Fibroblast of the conjunctiva (primary cell): Measurements from ENCODE around the gene DACH1.

Source experiments
- DNase-seq: peaks from one replicate; pipeline ENCODE4 v3.0.0-alpha.2; 2010; ENCODE audit warnings: low read depth

DACH1 gene

DNA sequence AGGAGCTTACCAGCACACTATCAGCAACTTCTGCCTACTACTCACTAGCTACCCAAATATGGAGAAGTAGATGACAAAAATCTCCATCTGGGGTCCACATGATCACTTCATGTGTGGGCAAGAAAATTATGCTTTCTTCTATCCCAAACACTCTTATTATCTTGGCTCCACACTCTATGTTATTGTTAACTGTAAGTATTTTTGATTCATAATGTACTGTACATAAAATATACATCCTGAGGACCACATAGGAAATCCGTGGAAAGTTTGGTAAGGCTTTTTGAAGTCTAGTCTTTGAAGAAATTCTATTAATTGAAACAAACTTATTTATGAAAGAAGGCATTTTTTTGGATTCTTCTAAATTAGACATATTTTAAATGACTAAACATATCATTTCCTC lies 378.8 kb downstream of the DACH1 start:
- DNase-seq, result no peak

DNA sequence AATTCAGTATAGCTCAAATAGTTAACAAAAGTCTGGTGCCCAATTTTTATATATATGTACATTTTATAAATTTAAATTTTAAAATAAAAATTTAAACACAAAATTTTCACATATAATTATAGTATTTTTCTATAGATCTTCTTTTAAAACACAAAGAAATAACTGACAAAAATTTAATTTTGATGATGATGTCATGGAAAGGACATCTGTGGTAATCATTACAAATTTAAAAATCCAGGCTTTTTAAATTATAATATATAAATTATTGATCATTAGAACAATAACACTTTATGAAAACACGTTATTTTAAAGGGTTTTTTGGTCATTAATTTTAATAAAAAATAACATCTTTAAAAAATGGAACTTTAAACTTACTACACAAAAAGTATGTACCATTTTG lies 381.1 kb downstream of the DACH1 start:
- no peak for DNase-seq

DNA sequence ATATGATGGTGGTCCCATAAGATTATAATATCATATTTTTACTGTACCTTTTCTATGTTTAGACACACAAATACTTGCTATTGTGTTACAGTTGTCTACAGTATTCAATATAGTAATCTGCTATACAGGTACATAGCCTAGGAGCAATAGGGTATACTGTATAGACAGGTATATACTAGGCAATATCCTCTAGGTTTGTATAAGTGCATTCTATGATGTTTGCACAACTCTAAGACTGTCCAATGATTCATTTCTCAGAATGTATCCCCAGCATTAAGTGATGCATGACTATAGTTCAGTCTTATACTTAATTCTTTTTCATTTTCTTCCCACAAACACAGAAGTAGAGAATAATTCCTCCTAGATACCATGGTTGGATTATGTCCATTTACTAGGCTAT lies 383.3 kb downstream of the DACH1 start:
- no peak for DNase-seq

DNA sequence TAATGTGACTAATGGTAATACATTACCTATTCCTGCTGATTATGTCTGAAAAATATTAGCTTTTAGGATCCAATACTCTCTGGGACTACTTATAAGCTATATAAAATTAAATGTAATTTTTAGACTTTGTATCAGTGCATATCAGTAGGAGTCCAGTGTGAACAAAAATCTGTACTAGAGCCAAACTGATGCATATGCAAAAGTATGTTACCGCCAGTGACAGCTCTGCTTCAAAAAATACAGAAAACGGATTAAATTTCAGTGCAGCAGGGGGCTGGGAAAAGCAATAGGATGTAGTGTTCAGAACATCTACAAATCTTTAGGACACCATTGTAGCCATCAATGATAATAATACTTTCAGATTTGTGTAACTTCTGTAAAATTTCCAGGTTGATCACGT lies 385.5 kb downstream of the DACH1 start:
- DNase-seq, result no peak

DNA sequence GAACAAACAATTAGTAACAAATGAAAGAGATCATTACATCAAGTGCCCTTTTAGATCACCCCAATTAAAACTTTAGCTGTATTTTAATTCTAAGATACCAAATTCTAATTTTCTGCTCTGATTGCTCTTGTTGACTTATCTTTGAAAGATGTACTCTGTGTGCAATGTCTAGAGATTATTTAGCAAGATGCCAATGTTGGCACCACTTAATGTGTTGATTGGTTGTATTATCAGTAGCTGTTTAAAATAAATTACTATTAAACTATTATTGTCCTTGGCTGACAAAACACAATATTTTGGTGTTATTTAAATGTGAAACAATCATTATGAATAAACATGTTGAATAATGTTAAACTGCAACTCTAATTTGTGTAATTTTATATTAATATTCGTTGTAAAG lies 386.0 kb downstream of the DACH1 start:
- no peak for DNase-seq

DNA sequence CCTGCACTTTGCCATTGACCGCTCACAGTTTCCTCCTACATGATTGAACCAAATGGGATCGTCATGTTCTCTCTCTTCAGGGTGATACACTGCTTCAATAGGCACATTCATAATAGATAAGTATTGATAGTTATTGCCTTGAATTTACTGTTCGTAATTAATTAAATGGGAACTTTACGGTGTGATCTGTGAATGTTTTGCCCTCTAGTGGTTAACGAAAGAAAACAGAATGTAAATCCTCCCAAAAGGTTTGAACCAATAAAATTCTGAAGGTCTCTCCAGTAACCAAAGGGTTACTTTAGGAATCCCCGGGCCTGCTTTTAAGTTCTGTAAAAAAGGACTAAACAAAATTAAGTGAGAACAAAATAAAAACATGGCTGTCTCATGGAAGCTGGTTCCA lies 389.3 kb downstream of the DACH1 start:
- no peak for DNase-seq

DNA sequence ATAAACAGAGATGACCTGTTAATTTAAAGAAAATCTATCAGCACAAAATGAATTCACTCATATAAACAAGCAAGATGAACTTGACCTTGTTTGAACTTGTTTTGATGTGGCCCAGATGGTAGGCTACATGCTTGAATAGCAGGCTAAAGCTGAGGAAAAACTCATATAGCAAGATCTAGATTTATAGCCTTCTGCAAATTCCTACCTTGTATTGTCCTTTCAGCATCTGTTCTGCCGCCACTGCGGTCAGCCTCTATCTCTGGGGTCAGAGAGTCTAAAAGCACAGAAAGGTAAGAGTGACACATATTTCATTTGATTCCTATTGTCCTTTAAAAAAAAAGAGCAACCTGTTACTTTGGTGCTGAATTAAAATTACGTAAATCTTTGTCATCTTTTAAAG lies 392.1 kb downstream of the DACH1 start:
- no peak for DNase-seq

DNA sequence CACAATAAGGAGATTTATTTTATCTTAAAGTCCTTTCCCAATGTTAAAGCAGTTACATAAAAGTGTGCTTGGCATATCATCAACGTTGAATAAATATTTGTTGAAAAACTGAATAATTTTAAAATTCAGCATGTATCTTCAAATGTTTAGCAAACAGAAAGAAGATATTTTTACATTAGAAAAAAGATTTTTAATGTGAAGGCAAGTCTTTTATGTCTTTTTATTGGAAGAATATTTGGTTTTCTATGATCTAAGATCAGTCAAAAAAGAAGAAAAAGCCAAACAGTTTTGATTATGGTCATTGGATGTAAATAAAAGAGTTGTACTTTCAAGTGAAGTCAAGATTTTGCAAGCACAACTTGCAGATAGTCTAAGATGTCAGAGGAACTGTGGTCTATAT lies 397.4 kb downstream of the DACH1 start:
- DNase-seq, result no peak

DNA sequence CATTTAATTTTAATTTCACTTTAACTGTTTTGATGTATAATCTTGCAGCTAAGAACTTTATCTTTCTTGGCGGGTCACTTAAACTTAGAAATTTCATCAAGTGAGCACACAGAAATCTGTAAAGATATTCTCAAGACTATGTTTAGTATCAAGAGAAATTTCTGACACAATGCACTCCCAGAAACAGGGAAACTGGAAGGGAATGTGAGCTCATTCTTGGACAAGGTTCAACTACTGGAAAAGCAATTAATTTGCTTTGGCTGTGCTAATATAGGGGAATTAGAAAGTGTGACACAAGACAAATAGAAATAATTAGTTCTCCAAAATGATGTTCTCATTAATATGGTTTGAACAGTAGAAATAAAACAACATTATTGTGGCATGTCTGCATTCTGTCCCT lies 402.3 kb downstream of the DACH1 start:
- DNase-seq, result no peak

DNA sequence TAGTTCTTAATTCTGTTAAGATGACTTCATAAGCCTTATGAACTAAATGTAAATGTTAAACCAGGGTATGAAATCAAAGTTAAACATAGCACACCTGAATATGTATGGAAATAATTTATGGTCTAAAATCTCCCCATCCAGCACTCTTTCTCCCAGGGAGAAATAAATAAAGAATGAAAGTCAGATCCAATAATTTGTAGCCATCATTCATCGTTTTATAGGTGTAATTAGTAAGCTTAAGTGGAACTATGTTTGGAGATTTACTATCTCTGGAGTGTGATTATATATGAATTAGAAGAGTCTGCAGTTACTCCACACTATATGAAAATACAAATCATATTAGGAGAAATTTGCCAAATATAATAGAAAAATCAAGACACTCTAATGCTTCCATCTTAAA lies 405.1 kb downstream of the DACH1 start:
- no peak for DNase-seq

DNA sequence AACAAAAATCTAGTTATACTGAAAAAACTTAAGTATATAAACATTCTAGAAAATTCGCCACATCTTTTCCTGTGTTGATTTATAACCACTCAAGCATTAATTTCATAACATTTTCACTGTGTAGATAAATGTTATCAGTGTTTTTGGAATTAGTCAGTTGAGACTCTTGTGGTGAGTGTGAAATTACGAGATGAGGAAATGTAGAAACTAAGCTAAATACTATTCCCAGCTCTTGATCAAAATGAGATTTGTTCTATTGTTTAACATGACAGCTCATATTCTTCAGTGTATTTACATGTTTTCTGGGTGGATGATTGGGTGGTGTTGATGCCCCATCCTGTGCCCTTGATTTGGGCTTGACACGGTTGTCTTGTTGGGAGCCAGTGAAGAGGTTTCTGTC lies 406.8 kb downstream of the DACH1 start:
- DNase-seq, result no peak

DNA sequence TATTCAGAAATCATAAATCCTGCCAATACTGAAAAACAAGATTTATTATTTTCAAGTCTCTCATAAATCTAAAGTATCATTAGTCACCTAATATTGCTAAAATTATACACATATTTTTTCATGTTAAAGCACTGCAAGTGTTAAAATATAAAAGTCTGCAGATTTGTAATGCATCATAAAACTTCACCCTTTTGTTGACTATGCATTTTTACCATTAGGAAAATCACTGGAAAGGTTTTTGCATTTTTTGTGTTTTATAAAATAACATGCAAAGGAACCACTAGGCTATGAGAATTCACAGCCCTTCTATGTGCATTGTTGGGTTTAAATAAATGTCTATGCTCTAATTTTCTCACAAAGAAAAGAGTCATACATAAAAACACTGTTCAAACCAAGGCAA lies 407.3 kb downstream of the DACH1 start:
- DNase-seq, result no peak

DNA sequence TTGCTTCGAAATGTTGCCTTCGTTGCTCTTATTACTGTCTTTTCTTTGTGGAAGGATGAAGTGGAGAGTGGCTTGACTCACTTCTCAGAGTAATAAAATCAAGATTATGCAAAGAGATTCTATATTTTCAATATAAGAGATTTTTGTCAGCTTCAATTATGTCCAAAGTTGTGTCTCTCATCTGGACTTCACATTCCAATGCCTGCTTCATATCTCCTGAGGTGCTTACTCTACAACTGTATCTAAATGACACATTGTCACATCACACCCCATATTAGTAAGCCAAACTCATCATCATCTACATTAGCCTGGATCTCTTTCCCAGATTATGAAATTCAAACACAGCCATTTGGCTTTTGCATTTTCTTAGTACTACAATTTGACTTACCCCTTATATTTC lies 409.4 kb downstream of the DACH1 start:
- DNase-seq, result no peak

DNA sequence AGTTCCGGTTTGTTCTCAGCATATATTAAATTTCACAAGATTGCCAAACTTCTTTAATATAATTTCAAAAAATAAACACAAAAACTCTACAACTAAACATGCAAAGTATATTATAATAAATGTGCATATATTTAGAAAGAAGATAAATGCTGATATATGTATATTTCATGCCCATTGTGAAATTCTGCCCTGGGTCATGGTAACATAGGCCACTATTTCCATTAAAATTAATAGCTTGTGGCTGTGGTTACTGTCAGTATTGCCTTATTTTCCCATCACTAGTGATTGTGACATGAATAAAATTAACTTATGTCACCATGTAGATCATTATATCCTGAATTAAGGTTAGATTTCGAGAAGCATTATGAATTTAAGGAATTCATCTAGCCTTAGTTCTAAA lies 410.9 kb downstream of the DACH1 start:
- no peak for DNase-seq

DNA sequence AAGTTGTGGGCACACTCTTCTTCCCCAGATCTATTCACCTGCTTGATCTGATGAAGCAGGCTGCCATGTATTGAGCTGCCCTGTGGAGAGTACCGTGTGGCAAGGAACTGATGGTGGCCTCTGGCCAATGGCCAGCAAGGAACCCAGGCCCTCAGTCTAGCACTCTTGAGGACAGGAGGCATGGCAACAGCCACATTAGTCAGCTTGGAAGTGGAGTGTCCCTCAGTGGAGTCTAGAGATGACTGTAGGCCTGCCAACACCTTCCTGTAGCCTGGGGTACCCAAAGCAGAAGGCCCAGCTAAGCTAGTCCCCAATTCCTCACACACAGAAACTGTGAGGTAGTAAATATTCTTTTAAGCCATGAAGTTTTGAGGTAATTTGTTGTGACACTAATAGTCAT lies 412.5 kb downstream of the DACH1 start:
- DNase-seq, result no peak

DNA sequence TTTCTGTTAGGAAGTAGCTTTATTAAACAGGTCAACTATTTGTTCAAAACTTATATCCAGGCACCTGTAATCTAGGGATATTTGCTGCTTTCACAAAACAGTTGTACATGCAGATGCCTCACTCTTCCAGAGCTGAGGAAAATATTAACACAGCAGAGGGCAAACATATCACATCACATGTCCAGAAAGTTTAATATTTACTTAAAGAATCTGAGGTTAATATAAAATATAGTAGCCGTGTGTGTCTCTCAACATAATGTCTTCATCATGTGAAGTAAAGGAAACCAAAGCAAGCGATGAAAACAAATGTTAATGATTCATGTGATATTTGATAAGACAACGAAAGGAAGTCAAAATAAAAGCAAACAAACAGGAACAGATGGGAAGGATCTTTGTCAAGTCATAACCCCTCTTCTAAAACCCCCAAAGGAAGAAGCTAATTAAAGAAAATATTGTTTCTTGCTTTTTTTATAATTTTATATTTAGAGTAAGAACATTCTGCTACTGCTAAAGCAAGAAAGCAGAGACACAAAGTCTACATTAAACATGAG lies 418.8 kb downstream of the DACH1 start:
- DNase-seq, result no peak

DNA sequence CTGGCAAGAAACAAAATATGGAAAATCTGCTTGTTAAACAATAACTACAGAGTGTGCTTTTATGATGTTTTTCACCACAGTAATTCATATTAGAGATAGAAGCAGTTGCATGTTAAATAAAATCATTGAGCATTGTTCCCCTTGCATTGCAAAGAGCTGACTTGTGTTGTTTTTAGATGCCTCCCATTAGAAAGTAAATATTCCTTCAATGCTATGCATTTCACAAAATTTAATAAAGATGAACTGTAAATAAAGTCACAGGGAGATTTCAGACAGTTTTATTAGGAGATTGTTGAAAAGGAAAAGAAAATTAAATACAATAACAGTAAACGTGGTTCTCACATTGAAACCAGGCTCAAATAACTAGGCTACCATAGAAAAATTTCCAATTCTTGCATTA lies 429.3 kb downstream of the DACH1 start:
- DNase-seq, result no peak

DNA sequence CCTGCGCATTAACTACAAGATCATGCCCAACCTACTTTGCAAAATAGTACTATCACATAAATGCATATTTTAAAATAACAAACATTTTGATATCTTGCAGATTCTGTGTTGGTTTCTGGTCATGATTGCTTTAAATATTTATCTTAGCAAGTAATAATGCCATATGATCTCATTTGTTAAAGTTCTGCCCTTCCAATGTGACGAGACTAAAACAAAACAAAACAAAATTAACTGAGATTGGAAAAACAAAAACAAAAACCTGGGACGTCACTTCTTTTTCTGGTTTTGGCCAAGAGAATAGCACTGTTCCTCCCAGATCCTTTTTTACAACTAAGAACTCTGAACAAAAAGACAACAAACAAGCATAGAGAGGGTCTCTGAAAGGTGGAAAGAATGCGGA lies 436.3 kb downstream of the DACH1 start:
- DNase-seq, result no peak

DNA sequence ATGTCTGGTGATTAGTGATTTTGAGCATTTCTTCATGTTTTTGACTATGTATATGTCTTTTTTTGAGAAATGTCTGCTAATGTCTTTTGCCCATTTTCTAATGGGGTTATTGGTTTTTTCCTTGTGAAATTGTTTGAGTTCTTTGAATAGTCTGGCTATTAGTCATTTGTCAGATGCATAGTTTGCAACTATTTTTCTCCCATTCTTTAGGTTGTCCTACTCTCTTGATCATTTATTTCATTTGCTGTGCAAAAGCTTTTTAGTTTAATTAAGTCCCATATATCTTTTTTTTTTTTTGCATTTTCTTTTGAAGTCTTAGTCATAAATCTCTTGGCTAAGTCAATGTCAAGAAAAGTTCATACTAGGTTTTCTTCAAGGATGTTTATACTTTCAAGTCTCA lies 449.8 kb downstream of the DACH1 start:
- DNase-seq, result no peak

DNA sequence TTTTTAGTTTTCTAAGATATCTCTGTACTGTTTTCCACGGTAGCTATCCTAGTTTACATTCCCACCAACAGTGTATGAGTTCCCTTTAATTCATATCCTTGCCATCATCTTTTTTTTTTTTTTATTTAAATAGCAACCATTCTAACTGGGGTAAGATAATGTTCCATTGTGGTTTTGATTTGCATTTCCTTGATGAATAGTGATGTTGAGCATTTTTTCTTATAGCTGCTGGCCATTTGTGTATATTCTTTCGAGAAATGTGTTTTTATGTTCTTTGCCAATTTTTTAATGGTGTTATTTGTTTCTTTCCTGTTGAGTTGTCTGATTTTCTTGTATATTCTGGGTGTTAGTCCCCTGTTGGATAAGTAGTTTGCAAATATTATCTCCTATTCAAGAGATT lies 454.8 kb downstream of the DACH1 start:
- DNase-seq, result no peak

DNA sequence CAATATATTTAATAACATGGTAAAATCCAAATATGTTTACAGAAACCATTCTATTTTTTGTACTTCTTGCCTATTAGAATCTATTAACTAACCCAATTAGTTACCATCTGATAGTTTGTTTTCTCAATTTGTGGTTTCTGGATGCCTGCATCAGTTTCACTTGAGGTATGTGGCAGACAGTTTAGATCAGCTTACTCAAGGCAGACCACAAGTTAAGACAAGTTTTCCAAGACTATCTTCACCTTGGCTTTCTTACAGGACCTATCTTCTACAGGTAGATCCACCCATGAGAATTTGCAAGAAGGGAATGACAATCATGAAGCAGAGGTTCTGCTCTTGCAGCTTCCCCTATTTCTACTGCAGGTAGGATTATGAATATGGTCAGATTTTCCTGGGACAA lies 458.6 kb downstream of the DACH1 start:
- no peak for DNase-seq

DNA sequence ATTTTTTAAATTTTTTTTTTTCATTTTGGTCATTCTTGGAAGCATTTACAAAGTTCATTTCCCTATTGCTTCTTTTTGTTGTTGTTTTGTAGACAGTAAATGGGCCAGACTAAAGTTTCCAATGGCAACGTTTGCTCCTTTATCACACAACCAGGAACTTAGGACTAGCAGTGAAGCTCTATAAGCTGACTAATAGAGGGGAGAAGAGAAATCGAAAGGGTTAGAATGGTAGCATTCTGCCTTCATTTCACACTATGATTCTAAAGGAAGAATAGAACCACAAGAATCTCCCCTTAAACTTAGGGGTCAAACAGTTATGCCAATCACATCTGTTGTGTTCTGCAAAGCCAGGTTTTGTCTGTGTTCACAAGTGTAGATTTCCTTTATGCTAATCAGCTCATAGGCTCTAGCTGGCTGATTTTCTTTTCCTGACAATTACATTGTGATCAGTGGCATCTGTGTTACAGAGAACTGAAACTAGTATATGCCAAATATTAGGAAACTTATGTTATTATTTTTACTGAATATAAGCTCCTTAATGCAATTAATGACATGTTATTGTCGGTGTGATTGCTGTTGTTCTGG lies 467.3 kb downstream of the DACH1 start:
- DNase-seq, result no peak

DNA sequence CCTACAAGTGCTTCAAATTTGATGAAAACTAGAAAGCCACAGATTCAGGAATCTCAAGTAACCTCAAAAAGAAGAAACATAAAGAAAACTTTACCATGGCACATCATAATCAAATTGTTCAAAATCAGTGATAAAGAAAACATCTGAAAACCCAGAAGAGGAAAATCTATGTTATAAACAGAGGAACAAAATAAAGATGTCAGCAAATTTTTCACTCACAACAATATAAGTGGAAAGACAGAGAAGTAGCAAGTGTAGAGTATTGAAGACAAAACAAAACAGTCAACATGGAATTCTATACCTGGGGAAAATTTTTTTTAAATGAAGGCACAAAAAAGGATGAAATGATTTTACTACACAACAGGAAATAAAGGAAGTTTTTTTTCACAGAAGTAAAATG lies 470.9 kb downstream of the DACH1 start:
- DNase-seq, result no peak

DNA sequence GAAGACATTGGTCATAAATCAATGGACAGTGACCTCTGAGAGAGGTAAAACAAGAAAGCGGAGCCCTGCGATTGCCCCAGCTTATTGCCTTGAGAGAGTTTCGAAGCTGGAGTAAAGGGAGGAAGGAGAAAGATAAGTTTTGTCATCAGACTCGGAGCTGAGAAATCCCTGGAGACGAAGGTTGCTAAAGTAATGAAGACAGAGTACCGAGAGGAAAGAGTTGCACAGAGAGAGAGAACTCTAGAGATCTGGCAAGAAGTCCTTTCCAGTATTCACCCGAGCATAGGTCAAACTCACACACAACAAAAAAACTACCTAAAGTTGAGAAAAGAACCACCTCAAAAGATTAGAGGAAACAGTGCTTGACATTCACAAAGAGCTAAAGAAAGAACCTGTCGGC lies 472.0 kb downstream of the DACH1 start:
- no peak for DNase-seq

DNA sequence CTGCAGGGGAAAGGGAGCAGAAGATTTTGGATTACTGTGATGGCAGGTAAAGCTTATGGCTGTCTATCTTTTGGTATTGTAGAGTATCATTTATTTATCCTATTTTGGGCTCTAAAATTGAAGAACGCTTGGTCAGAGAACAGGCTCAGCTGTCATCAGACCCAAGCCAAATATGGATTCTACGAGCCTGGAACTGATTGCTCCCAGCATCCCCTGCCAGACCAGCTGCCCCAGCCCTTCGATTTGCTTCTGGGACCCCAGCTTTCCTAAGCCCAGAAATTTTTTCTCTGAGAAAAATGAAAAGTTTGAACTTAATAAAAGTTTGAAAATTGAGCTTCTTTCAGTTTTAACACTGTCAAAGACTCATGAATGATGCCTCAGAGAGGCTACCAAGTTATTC lies 472.8 kb downstream of the DACH1 start:
- no peak for DNase-seq
